ENCODE results near the gene ABCG4.

DNA sequence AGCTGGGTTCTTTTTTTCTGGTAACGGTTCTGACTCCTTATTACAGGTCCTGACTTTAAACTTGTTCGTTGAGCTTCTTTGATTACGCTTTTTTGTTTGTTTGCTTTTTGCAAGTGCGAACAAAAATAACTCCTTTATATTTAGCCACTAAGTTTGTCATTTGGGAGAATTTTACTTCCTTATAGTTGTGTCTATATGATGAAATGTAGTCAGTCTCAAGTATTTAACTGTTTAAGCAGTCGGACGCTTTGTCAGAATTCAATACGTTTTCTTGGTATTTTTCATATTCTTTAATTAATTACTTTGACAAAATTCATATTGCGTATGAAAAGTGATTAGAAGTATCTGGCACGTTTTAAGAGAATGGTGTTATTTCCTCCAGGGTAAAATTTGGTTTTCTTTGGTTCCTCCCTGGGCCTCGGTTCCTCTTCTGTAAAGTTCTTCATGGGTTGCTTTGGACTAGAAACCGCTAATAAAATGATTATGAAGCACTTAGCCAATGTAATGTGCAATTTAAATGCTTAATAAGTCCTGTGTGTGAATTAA is 58.6 kb downstream of the ABCG4 start:
- TF ChIP-seq POLR2A (IDR thresholded peaks at IDR 0.05) = no peak
- TF ChIP-seq, protein P1, sequence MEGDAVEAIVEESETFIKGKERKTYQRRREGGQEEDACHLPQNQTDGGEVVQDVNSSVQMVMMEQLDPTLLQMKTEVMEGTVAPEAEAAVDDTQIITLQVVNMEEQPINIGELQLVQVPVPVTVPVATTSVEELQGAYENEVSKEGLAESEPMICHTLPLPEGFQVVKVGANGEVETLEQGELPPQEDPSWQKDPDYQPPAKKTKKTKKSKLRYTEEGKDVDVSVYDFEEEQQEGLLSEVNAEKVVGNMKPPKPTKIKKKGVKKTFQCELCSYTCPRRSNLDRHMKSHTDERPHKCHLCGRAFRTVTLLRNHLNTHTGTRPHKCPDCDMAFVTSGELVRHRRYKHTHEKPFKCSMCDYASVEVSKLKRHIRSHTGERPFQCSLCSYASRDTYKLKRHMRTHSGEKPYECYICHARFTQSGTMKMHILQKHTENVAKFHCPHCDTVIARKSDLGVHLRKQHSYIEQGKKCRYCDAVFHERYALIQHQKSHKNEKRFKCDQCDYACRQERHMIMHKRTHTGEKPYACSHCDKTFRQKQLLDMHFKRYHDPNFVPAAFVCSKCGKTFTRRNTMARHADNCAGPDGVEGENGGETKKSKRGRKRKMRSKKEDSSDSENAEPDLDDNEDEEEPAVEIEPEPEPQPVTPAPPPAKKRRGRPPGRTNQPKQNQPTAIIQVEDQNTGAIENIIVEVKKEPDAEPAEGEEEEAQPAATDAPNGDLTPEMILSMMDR (IDR thresholded peaks at IDR 0.05) = no peak

All from thyroid gland (tissue), 4 donors.